ENCODE measurements around the gene FOXF2.

The FOXF2 gene

GRCh38 chr6:1436334-1437306 lies 47.2 kb downstream of the FOXF2 start:
- Histone ChIP-seq H3K27ac (no peak overlapping the region), H3K4me3 (no peak overlapping the region)

DNA sequence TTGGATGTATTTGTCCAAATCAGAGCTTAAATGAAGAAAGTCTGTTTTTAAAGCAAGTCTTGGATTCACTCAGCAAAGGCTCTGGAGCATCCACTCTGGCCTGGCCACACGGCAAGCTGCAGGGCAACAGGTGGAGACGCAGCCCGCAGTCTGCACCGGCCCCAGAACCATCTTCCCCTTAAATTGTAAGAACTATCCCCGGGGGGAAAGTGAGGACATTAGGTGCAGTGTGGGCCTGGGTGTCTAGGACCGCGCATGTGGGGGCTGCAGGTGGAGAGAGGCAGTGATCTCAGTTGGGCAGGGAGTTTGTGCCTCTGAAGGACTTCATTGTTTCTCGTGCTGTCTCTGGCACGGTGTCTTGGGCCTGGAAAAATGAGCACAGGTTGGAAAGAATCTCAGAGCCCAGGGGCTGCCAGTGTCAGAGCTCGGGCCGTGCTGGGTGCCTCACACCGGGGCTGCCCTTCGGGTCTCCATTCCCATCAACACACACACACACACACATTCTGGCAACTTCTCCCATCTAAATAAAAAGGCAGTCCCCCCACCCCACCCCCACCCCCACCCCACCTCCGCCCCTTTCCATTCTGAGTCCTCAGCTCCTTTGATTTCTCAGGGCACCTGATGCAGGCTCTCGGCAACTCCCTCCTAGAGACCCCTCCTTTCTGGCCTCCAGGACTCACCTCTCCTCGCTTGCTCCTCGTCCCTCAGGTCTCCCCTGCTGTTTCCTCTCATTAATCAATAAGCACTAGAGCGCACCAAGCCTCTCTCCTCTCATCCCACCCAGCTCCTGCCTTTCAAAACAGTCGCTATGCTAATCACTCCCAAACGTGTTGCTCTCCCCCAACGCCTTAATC lies 48.4 kb downstream of the FOXF2 start:
- no peak overlapping the region for H3K27ac ChIP-seq
- H3K4me3 ChIP-seq: no peak overlapping the region

DNA sequence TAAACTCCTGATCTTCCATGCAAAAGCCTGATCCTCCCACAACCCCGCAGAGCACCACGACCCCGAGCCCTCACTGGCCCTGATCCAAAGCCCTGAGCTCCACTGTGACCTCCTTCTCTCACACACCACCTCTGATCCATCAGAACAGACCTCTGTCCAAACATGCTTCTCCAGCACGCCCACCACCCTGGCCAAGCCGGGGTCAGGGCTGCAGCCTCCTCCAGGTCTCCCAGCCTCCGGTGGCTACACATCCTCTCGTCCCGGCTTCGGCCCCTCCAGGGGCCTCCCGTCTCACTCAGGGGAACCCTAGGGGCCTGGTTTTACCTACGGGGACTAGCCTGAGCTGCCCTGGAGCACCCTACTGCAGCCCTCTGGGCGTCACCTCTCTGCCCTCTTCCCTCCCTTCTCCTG lies 49.1 kb downstream of the FOXF2 start:
- Histone ChIP-seq H3K4me3 (no peak overlapping the region), H3K27ac (no peak overlapping the region)

DNA sequence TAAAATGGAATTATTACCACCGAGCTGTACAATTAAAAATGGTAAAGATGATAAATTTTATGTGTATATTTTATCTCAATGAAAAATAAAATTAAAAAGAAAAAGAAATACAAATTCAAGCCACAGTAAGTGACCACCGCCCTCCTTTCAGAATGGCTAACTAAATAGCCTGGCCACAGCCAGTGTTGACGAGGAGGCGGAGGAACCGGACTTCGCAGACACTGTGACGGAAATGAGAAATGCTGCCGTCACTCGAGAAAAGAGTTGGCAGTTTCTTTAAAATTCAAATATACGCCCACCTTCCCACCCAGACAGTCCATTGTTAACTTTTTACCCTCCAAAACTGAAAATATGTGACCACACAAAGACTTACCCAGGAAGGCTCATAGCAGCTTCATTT lies 50.0 kb downstream of the FOXF2 start:
- H3K4me3 ChIP-seq: no peak overlapping the region

GRCh38 chr6:1442929-1443328 lies 53.6 kb downstream of the FOXF2 start:
- Histone ChIP-seq H3K27ac (no peak overlapping the region), H3K4me3 (no peak overlapping the region)

More for the DNA sequence above, 50.0 kb downstream of the FOXF2 start:
- no peak overlapping the region for H3K27ac ChIP-seq
